GM19023 (cell line): Measurements from ENCODE around the gene FER.
"Not testable (repeated sequence)": the region's sequence is repeated elsewhere in the genome, so short reads cannot be mapped to it uniquely, and the experiment has no call there.

Source experiments
- ATAC-seq: cut with Tn5 transposase; IDR thresholded peaks from one replicate; pipeline ENCODE4 v1.9.1; 2021; ENCODE audit warnings: mild to moderate bottlenecking, moderate library complexity; ENCODE audit not compliant: unreplicated experiment

Gene FER

DNA sequence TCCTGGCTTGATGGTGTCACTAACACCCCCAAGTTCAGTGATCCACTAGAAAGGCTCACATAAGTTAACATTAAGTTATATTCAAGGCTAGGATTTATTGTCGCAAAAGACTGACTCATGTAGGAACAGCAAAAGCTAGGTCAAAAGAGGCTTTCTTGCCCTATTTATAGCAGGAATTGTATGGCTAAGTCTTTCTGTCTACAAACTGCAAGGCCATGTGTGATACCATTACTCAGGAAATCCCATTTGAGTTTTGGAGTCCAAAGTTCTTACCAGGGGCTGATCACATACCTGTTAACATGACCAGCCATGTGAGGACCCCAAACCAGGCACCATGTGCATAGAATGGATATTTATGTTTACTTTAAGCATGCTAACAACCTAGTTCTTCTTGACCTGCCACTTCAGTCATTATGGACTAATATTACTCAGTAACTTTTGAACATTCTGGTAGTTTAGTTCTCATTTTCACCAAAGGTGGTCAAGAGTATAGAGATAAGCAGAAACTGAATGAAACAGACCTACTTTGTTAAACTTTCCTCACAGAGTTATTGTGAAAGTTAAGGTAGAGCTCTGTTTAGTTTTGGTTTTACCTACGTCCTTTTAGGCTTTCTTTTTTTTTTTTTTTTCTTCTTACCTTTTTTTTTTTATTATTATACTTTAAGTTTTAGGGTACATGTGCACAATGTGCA is 281.1 kb downstream of the FER start:
- peak; percentile 68 for ATAC-seq

DNA sequence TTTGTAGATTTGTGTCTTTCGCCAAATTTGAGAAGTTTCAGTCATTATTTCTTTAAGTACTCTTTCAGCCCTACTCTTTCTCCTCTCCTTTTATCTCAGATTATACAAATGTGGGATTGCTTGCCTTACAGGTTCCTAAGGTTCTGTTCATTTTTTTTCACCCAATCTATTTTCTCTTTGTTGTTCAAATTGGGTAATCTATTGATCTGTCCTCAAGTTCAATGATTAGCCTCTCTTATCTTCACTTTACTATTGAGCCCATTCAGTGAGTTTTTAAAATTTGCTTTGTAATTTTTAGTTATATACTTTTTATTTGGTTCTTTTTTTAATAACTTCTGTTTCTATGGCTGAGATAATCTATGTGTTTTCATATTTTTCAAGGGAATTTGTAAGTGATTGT is 282.1 kb downstream of the FER start:
- ATAC-seq = no peak

DNA sequence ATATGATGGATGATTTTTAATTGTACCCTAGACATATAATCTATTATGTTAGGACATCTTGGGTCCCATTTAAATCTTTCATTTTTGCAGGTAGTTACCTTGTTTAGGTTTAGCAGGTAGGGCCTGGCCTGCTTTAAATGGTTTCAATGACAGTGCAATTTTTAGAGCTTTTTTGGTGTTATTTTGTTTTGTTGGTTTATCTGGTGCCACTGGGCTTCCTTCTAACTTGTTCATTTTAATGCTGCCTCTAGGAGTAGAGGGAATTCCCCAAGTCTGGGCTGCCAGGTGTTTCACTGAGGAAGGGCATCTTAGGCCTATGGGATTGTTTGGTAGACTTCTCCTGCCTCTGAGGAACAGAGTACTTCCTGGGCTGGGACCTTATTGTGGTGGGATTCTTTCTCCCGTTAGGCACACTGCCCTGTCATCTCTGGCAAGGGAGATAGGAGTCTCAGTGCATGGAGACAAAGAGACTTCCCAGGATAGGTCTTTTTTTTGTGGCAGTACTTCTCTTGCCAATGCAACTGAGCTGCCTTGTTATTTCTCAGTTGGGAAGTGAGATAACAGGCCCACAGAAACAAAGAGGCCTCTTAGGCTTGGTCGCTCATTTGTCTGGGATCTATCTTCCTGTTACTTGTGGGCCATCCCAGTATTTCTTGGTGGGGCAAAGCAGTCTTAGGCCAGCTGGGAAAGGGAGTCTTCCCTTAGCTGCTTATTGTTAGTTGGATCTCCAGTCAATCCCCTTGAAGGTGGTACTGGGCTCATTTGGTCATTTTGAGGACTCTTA is 282.9 kb downstream of the FER start:
- ATAC-seq = no peak

DNA sequence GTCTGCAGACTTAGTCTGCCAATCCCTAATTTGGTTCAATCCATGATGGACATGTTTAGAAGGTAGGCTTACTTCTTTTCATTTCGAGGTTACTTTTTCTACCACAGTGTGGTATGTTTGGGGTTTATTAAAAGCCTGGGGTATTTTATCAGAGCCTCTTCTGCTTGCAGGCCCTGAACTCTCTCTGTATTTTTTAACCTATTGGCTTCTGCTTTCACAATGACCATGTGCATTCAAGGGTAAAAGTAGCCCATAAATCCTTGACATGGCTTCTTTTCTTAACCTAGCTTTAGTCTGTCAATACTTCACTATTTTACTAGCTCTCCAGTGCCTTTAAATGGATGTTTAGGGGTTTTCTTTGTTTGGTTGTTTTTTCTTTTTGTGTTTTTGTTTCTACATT is 286.6 kb downstream of the FER start:
- no peak for ATAC-seq

DNA sequence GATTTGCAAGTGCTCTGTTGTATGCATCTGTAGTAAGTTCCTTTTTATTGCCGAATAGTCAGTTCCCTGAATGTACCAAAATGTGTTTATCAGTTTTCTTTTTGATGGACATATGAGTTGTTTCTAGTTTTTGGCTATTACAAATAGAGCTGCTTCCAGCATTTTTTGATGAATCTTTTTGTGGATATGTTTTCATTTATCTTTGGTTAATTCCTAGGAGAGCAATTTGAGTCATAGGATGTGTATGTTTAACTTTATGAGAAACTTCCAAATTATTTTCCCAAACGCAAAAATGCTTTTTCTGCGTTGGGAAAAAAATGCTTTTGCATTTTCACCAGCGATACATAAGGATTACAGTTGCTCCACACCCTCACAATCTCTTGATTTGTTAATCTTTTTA is 287.7 kb downstream of the FER start:
- ATAC-seq = no peak

DNA sequence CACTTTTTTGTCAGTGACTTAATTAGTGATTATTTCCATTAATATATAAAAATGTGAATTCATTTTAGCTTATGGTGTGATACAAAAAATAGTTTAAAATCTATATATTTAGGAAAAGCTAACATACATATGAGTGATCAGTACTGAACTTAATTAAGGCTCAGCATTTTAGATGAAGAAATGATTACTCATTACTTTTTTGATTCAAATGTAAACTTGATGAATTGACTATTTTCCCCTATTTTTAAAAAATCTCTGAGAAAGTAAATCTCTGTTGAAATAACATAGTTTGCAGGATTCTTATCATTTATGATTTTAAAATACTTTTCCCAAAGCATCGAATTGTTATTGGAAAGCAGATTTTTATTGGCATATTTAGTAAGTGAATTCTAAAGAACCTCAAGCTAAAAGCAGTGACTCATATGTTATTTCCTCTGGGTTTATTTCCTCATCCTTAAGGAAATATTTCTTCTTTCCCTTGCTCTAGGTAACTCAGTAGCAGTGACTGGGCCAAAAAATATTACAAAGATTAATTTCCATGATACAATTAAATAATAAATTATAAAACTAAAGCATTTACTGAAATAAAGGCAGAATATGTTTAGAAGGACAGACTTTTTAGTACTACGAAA is 290.6 kb downstream of the FER start:
- no peak for ATAC-seq

DNA sequence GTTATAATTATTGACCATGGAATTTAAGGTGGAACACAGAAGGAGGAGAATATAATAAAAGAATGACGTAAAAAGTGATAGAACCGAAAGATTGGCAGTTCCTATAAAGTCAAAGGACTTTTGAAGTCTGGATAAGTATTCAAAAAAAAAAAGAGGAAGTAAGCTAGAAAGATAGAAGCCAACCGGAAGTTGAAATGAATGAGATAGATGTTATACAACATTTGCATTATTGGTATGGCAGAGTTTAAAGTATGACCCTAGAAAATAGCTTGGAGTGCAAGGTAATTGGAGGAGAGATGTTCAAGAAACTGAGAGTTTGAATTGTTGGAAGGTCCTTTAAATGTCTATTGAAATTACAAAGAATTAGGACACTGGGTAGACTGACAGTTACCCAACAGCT is 293.6 kb downstream of the FER start:
- no peak for ATAC-seq

DNA sequence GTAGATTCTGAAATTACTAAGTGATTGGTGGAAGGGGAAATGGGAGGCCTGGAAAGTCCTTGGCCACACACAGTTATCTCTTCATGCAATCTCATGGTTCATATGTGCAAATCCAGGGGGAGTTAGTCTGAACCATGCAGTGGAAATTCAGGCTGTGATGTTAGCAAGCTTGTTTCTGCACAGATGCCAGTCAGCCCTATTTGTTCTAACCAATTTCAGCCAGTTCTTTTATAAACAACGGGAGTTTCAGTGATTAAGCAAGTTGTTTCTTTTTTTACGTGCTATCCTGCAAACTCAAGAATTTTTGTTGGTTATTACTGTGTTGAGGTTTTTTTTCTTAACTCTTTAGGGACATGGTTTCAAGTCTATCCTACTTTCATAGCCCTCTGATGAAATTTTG is 298.0 kb downstream of the FER start:
- no peak for ATAC-seq

DNA sequence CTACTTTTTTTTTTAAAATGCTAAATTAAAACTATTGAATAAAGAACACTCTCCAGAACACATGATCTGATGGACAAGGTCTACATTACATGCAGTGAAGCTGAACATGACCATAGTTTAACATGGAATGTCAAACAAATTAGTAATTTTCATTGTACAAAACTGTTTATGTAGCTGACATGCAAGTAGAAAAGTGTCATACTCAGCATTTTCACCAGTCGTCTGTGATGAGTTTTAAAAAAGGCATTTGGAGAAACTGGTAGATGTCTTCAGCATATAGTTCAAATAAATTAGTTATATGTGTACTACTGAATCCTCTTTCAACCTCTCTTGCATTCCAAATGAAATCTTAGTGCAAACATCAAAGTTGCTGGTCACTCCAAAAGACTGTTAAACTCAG is 301.9 kb downstream of the FER start:
- no peak for ATAC-seq

DNA sequence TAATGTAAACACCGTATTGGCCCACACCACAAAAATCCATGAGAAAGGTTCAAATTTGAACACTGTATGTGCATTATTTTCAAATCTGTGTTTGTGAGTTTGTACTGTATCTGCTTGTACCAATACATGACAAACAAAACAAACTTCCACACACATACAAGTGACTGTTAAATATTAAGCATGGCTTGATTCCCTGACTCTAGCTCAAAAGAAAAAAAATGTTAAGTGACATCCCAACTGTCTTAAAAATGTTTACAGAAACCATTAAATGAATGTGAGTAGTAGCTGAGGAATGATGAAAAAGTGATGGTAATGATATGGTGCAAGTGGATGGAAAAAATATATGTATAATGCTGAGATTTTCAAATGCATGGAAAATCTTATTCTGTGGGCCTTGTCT is 302.6 kb downstream of the FER start:
- ATAC-seq = not testable (repeated sequence)

DNA sequence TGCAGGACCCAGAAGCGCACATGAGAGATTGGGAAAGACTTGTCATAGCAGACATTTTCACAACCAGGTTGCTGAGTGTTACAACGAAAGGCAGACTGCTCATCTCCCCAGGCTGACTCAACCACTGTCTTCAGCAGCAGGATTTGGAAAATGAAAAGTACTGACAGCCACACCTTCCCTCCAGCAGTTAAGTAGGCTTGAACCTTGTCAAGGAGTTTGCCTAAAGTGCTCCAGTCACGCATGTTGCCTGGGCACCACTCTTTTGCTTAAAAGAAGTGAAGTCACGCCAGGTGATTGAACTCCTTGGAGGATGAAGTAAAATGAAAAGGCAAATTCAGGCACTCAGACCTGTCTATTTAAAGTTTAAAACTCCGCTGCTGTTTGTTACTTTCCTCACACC is 304.5 kb downstream of the FER start:
- not testable (repeated sequence) for ATAC-seq

DNA sequence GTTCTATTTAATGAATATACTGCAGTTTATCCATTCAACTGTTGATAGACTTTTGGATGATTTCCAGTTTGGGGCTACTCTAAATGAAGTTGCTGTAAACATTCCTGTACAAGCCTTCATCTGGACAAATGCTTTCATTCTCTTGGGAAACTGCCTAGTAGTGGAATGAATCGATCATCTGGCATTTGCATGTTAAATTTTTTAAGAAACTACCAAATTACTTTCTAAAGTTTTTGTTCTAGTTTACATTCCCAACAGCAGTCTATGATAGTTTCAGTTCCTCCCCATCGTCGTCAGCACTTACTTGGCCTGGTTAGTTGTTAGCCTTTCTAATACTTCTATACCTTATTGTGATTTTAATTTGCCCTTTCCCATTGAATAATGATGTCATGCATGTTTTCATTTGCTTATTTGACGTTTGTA is 306.3 kb downstream of the FER start:
- ATAC-seq = no peak

DNA sequence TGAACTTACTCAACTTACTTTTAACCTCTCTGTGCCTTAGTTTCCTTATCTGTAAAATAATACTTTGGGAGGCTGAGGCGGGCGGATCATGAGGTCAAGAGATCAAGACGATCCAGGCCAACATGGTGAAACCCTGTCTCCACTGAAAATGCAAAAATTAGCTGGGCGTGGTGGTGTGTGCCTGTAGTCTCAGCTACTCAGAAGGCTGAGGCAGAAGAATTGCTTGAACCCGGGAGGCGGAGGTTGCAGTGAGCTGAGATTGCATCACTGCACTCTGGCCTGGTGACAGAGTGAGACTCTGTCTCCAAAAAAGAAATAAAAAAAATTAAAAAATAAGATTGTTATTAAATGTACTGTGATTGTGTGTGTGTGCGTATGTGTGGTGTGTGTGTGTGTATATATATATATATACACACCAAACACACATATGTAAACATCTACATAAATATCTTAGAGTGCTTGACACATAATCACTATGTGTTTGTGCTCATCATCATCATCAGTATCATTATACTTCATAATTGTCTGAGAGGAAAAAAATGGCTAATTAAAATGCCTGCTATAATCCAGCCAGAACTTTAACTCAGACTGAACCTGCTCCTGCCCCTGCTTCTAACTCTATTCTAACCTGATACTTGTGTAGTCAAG is 312.8 kb downstream of the FER start:
- ATAC-seq = no peak

DNA sequence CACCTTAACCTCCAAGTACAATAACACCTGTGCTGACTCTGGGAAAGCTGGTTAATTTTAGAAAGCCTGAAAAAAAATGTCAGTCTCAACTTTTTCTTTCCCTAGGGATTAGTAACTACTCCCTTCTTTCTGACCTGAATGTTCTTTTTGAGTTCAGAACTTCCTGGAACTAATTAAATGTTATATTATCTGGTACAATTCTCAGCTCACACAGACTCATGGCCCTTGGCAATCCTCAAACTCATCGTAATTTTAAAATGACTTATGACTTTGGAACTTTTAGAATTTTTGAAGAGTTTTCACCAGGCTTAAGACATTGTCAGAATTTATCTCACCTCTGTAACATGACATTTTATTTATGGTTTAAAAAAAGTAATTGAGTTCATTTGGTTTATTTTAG is 315.0 kb downstream of the FER start:
- ATAC-seq = no peak

DNA sequence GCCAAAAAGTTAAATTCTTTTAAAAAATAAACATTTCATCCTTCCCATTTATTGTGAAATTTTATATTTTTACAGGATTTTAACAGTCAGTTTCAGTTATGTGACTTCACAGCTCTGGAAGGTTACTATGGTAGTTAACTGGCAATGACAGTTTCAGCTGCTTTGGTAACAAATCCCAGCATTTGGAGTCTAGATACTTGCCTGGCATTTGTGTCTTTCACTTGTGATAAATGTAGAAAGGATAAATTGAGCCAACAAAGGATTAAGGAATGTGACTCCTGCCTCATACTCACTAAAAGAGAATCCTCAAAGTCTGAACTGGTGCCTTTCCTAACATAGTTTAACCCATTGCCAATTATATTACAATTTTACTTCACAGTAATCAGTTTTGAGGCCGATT is 315.5 kb downstream of the FER start:
- no peak for ATAC-seq

DNA sequence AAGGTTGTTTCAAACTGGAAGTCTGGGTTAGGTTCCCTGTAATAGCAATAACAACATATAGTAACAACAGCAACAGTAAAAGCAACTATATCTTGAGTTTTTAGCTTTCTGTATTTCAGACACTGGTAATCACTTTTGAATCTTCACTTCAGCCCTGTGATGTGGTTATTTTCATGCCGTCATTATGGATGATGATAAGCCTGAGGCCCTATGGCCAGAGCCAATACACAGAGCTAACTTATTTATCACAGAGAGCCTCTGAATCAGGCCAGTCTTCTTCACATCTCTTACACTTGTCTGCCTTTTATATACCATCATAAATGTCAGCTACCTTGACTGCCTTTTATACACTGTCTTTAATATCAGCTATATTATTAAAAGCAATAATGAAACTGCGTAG is 329.0 kb downstream of the FER start:
- ATAC-seq = no peak

DNA sequence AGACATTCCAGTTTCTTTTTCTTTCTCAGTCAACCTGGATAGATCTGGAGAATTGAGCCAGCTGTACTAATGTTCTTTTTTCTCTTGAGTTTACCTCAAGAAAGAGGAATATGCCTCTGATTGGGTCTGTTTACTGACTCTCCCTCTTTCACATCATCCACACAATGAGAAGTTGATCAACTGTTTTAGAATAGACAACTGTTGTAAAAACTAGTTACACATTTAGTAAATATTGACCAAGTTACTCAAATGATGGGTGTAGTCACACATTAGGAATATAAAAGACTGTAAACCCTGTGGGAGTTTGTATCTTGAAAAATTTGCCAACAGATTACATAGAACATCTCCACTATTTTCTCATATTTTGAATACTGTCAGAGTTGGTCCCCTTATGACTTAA is 330.8 kb downstream of the FER start:
- no peak for ATAC-seq

DNA sequence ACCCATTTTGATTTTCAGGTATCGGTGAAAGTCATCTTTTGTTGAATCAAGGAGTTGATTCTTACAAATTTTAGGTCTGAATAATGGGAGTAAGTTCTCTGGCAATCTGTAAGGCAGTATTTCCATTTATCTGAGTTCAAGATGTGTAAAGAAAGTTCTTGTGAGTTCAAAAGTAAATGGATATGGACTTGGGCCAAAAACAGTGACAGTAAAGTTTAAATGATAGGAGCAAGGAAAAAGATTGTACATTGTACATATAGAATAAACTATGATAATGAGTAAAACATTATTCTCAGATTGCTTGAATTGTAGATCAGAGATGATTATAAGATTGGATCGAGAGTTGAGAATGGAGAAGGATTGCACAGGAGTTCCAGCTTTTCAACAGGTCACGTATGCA is 332.8 kb downstream of the FER start:
- no peak for ATAC-seq

DNA sequence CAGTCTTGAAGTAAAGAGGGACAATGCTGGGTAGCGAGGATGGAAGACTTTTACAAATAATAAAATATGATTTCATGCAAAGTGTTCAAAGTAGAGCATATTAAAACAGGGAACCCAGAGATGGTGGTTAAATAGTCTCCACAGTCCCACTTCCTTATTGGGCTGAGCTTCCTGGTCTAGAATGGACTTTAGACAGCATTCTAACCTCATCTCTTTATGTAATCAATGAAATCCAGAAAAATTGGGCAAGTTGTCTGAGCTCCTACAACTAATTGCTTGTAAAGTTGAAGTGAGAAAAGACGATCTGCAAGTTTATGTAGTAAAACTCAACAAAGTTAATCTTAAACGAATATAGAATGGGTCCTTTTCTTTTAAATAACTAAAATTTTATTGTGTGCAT is 333.2 kb downstream of the FER start:
- no peak for ATAC-seq

DNA sequence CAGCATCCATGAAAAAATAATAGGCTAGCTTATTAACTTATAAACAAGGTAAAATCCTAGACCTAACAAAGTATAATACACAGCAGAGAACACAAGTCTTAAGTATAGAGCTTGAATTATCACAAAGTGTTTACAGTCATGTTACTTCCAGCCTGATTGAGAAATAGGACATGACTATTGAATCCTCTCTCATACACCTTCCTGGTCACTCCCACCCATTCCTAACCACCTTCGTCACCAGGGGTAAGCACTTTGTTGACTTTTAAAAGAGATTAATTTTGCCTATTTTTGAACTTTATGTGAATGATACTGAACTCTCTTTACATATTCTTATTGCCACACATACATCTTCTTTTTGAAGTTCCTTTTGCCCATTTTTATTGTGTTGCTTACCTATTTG is 336.2 kb downstream of the FER start:
- ATAC-seq = no peak

DNA sequence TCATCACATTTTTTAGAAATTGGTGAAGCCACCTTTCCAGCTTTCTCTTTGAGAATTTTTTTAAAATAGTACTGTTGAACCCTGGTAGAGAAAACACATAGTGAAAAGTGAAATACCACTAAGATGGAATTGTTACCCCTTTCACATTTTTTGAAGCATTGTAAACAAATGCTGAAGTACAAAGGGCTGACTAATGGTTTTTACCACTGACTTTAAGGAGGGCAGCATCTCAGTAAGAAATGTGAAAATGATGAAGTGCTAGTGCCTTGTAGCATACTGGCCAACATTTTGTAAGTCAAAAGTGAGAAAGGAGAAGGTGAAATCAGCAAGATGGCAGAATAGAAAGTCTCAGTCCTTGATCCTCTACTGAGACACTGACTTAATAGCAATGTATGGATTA is 341.5 kb downstream of the FER start:
- ATAC-seq = no peak

DNA sequence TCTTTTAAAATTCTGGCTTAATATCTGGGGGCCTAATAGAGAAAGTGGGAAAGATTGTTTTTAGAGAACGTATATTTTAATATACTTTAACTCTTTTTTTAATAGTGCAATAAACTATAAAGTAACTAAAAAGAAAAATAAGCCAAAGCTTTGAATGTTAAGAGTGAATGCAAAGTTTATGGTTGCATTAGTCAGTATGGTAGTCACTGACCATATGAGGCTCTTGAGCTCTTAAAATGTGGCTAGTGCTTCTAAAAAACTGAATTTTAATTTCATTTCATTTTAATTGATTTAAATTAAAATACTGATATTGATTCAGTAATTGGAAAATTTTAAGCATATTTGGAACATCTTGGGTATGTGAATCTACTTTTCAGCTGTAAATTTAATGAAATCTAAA is 351.4 kb downstream of the FER start:
- no peak for ATAC-seq
